ENCODE measurements around the gene AKAP13.

GRCh38 chr15:85545752-85546151 lies 165.3 kb downstream of the AKAP13 start:
- TF ChIP-seq, protein P1, sequence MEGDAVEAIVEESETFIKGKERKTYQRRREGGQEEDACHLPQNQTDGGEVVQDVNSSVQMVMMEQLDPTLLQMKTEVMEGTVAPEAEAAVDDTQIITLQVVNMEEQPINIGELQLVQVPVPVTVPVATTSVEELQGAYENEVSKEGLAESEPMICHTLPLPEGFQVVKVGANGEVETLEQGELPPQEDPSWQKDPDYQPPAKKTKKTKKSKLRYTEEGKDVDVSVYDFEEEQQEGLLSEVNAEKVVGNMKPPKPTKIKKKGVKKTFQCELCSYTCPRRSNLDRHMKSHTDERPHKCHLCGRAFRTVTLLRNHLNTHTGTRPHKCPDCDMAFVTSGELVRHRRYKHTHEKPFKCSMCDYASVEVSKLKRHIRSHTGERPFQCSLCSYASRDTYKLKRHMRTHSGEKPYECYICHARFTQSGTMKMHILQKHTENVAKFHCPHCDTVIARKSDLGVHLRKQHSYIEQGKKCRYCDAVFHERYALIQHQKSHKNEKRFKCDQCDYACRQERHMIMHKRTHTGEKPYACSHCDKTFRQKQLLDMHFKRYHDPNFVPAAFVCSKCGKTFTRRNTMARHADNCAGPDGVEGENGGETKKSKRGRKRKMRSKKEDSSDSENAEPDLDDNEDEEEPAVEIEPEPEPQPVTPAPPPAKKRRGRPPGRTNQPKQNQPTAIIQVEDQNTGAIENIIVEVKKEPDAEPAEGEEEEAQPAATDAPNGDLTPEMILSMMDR (IDR thresholded peaks at IDR 0.05): no peak
- TF ChIP-seq EZH2 (IDR thresholded peaks at IDR 0.05) (no peak), EZH2phosphoT487 (IDR thresholded peaks at IDR 0.05) (no peak)

All from neural progenitor cell (in vitro differentiated cells).